AG10803 (cell line): Measurements from ENCODE around the gene CAGE1.

Experiments used
- DNase-seq: peaks from one replicate; pipeline ENCODE4 v3.0.0; 2010; ENCODE audit warnings: low read depth
- H3K4me3 ChIP-seq: 2 replicates; pipeline ENCODE4 v1.5.1; 2011; ENCODE audit warnings: mild to moderate bottlenecking, low read length, control low read depth
- TF ChIP-seq, protein P1 (sequence below): conservative IDR thresholded peaks from 2 replicates; pipeline ENCODE4 v1.5.1; 2011; ENCODE audit warnings: mild to moderate bottlenecking, low read length, control low read depth, inconsistent platforms

CAGE1 gene

DNA sequence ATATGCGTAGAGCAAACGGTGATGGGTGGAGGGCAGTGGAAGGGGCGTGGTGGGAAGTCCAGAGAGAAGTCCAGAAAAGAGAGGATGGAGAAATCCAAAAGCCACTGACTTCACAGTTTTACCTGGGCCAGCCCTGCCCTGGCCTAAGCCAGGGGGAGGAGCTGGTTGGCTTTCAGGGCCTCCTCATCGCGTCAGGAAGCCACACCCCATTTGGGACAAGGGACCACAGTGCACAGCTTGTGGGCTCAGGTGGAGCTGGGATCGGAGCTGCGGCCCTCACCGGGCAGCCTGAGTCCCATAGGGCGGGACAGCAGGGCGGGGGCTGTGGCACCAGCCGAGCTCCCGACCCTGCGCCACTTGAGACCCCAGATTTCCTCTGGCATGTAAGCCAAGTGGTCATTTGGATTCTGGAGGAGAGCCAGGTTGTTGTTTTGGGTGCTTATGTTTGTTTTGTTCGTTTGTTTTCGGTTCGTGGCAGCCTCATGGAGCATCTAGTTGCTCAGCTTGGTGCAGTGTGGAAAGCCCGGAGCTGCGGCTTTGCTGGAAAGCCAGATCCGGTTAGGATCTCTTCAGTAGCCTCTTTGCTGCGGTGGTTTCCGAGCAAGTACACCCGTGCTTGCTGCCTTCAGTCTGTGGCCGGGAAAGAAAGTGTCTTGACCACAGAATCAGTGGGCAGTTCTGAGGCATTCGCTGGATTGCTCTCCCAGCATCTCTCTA lies 42.3 kb upstream of the CAGE1 start:
- peak; percentile 52 for DNase-seq
- peak overlapping the region; percentile 15; the same call in 1 of the 2 replicates for H3K4me3 ChIP-seq
- TF ChIP-seq, protein P1, sequence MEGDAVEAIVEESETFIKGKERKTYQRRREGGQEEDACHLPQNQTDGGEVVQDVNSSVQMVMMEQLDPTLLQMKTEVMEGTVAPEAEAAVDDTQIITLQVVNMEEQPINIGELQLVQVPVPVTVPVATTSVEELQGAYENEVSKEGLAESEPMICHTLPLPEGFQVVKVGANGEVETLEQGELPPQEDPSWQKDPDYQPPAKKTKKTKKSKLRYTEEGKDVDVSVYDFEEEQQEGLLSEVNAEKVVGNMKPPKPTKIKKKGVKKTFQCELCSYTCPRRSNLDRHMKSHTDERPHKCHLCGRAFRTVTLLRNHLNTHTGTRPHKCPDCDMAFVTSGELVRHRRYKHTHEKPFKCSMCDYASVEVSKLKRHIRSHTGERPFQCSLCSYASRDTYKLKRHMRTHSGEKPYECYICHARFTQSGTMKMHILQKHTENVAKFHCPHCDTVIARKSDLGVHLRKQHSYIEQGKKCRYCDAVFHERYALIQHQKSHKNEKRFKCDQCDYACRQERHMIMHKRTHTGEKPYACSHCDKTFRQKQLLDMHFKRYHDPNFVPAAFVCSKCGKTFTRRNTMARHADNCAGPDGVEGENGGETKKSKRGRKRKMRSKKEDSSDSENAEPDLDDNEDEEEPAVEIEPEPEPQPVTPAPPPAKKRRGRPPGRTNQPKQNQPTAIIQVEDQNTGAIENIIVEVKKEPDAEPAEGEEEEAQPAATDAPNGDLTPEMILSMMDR, result no peak

DNA sequence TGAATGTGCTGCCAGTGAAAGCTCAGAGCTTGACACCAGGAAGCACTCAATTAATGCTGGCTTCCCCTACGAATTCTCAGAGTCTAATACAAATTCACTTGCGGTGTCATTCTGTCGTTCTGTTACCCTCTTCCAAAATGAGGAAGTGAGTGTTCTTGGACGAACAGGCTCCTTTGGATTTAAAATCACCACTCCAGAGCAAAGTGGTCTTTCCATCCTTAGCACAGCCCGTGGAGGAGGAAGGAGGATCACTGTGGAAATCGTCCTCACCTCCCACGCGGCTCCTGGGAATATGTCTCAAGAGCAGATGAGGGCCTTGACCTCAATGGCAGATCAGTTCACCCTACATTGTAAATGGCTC lies 41.8 kb upstream of the CAGE1 start:
- H3K4me3 ChIP-seq, result no peak overlapping the region
- DNase-seq, result no peak
- TF ChIP-seq, protein P1, result no peak

DNA sequence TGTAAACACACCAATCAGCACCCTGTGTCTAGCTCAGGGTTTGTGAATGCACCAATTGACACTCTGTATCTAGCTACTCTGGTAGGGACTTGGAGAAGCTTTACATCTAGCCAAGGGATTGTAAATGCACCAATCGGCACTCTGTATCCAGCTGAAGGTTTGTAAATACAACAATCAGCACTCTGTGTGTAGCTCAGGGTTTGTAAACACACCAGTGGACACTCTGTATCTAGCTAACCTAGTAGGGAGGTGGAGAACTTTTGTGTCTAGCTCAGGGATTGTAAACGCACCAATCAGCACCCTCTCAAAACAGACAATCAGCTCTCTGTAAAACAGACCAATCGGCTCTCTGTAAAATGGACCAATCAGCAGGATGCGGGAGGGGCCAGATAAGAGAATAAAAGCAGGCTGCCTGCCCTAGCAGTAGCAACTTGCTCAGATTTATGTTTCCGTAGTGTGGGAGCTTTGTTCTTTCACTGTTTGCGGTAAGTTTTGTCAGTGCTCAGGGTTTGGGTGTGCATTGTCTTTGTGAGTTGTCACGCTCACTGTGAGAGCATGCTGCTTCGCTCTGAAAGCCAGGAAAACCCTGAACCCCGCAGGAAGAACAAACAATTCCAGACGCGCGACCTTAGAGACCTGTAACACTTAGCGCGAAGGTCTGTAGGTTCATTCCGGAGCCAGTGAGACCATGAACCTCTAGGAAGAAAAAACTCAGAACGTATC lies 37.1 kb upstream of the CAGE1 start:
- no peak overlapping the region for H3K4me3 ChIP-seq
- DNase-seq, result no peak
- TF ChIP-seq, protein P1, result no peak

- DNase-seq, result no peak
- TF ChIP-seq, protein P1, result no peak
- no peak overlapping the region for H3K4me3 ChIP-seq
These were observed 36.3 kb upstream of the CAGE1 start for GRCh38 chr6:7425808-7426190.

DNA sequence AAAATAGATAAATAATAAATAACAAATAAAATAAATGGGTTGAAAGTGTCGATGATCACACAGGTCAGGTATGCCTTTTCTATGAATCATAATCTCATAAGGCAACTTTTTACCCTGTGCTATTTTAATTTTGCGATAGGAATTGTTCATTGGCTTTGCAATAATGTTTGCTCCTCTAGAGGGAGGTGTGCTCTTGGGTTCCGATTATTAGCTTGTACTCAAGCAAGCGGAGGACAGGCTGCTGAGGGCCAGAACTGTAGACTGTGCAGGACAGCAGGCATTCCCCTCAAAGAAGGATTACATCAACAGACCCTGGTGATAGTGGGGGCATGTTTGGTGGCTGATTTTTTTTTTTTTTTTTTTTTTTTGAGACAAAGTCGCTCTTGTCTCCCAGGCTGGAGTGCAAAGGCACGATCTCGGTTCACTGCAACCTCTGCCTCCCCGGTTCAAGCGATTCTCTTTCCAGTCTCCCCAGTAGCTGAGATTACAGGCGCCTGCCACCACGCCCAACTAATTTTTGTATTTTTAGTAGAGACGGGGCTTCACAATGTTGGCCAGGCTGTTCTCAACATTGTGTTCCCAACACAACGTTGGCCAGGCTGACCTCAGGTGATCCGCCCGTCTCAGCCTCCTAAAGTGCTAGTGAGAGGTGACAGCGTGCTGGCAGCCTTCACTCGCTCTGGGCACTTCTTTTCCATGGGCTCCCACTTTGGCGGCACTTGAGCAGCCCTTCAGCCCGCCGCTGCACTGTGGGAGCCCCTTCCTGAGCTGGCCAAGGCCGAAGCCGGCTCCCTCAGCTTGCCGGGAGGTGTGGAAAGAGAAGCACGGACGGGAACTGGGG lies 35.6 kb upstream of the CAGE1 start:
- TF ChIP-seq, protein P1, result peak; percentile 72

GRCh38 chr6:7424058-7424457 lies 34.5 kb upstream of the CAGE1 start:
- TF ChIP-seq, protein P1, result no peak

More for the DNA sequence above, 35.6 kb upstream of the CAGE1 start:
- DNase-seq, result peak; percentile 66
- H3K4me3 ChIP-seq, result no peak overlapping the region

More at GRCh38 chr6:7424058-7424457, 34.5 kb upstream of the CAGE1 start:
- no peak for DNase-seq
- no peak overlapping the region for H3K4me3 ChIP-seq
